ENCODE measurements around the gene ARAP3.

ARAP3 gene

GRCh38 chr5:141632650-141633049 lies 49.4 kb downstream of the ARAP3 start:
- DNase-seq, result no peak
- Mint-ChIP-seq H3K9me3 (no peaks in the 10 kb centered on the region), H3K36me3 (ENCODE audit: low read depth) (peaks cover 54% of the 10 kb centered on the region), H3K27me3 (ENCODE audit: low read depth, poor library complexity) (peaks cover 3% of the 10 kb centered on the region), H3K27ac (peak overlapping the region; percentile 50), H3K4me1 (peaks cover 25% of the 10 kb centered on the region), H3K4me3 (no peak overlapping the region)
- no peak for TF ChIP-seq CTCF (IDR thresholded peaks at IDR 0.05)

- H3K27me3 Mint-ChIP-seq (ENCODE audit: low read depth, poor library complexity), result no peaks in the 10 kb centered on the region
- H3K4me3 Mint-ChIP-seq, result no peak overlapping the region
- TF ChIP-seq CTCF (IDR thresholded peaks at IDR 0.05), result no peak
- no peaks in the 10 kb centered on the region for H3K9me3 Mint-ChIP-seq
- peaks cover 72% of the 10 kb centered on the region for H3K36me3 Mint-ChIP-seq (ENCODE audit: low read depth)
- DNase-seq, result no peak
- peaks cover 18% of the 10 kb centered on the region for H3K4me1 Mint-ChIP-seq
- H3K27ac Mint-ChIP-seq, result no peak overlapping the region
These were observed 51.4 kb downstream of the ARAP3 start for GRCh38 chr5:141630570-141631140.

GRCh38 chr5:141628175-141628788 lies 53.7 kb downstream of the ARAP3 start:
- H3K36me3 Mint-ChIP-seq (ENCODE audit: low read depth), result peaks cover 77% of the 10 kb centered on the region
- no peak overlapping the region for H3K4me3 Mint-ChIP-seq
- no peak for TF ChIP-seq CTCF (IDR thresholded peaks at IDR 0.05)
- H3K27ac Mint-ChIP-seq, result no peak overlapping the region
- no peak for DNase-seq
- no peaks in the 10 kb centered on the region for H3K9me3 Mint-ChIP-seq
- H3K27me3 Mint-ChIP-seq (ENCODE audit: low read depth, poor library complexity), result no peaks in the 10 kb centered on the region
- H3K4me1 Mint-ChIP-seq, result no peaks in the 10 kb centered on the region

- no peak for TF ChIP-seq CTCF (IDR thresholded peaks at IDR 0.05)
- H3K36me3 Mint-ChIP-seq (ENCODE audit: low read depth), result peaks cover 61% of the 10 kb centered on the region
- H3K27me3 Mint-ChIP-seq (ENCODE audit: low read depth, poor library complexity), result no peaks in the 10 kb centered on the region
- no peak overlapping the region for H3K27ac Mint-ChIP-seq
- no peak overlapping the region for H3K4me3 Mint-ChIP-seq
- no peaks in the 10 kb centered on the region for H3K9me3 Mint-ChIP-seq
- H3K4me1 Mint-ChIP-seq, result no peaks in the 10 kb centered on the region
- DNase-seq, result no peak
These were observed 58.4 kb downstream of the ARAP3 start for GRCh38 chr5:141623611-141624010.

- Mint-ChIP-seq H3K36me3 (ENCODE audit: low read depth) (peaks cover 56% of the 10 kb centered on the region), H3K4me3 (no peak overlapping the region), H3K9me3 (no peaks in the 10 kb centered on the region), H3K4me1 (peaks cover 1% of the 10 kb centered on the region), H3K27ac (no peak overlapping the region), H3K27me3 (ENCODE audit: low read depth, poor library complexity) (no peaks in the 10 kb centered on the region)
- DNase-seq, result no peak
- TF ChIP-seq CTCF (IDR thresholded peaks at IDR 0.05), result no peak
These were observed 58.8 kb downstream of the ARAP3 start for GRCh38 chr5:141623186-141623585.
